Tibial nerve (tissue), 4 donors: ENCODE data around the gene CXCL9.
"Not testable (repeated sequence)": the region's sequence is repeated elsewhere in the genome, so short reads cannot be mapped to it uniquely, and the experiment has no call there.

Source experiments
- EP300 ChIP-seq, 2 donors: sonication (generic); formaldehyde crosslinking; IDR thresholded peaks; one replicate each; pipeline ENCODE4 v1.6.1; 2017; ENCODE audit warnings: antibody characterized with exemption in 2 of 2, mild to moderate bottlenecking in 1 of 2
- POLR2A ChIP-seq, 2 donors: fragments of 450-650 bp; IDR thresholded peaks; one replicate each; pipeline ENCODE4 v1.6.1; 2017; ENCODE audit warnings: antibody characterized with exemption in 2 of 2, mild to moderate bottlenecking in 2 of 2, moderate library complexity in 2 of 2
- TF ChIP-seq, protein P1 (sequence below), 5 experiments: fragments of 200-600 bp in 3 of 5; fragments of 450-650 bp in 2 of 5; sonication (generic) in 3 of 5; IDR thresholded peaks; one replicate each; pipeline ENCODE4 v1.5.1; 2016 to 2019; ENCODE audit warnings: antibody characterized with exemption in 5 of 5, mild to moderate bottlenecking in 3 of 5, moderate library complexity in 2 of 5

DNA sequence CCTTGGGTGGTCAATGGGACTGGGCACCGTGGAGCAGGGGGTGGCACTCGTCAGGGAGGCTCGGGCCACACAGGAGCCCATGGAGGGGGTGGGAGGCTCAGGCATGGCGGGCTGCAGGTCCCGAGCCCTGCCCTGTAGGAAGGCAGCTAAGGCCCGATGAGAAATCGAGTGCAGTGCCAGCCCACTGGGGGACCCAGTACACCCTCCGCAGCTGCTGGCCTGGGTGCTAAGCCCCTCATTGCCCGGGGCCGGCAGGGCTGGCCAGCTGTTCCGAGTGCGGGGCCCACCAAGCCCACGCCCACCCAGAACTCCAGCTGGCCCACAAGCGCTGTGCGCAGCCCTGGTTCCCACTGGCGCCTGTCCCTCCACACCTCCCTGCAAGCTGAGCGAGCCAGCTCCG, 36.0 kb upstream of the CXCL9 start:
- TF ChIP-seq, protein P1, sequence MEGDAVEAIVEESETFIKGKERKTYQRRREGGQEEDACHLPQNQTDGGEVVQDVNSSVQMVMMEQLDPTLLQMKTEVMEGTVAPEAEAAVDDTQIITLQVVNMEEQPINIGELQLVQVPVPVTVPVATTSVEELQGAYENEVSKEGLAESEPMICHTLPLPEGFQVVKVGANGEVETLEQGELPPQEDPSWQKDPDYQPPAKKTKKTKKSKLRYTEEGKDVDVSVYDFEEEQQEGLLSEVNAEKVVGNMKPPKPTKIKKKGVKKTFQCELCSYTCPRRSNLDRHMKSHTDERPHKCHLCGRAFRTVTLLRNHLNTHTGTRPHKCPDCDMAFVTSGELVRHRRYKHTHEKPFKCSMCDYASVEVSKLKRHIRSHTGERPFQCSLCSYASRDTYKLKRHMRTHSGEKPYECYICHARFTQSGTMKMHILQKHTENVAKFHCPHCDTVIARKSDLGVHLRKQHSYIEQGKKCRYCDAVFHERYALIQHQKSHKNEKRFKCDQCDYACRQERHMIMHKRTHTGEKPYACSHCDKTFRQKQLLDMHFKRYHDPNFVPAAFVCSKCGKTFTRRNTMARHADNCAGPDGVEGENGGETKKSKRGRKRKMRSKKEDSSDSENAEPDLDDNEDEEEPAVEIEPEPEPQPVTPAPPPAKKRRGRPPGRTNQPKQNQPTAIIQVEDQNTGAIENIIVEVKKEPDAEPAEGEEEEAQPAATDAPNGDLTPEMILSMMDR (IDR thresholded peaks at IDR 0.05) = not testable (repeated sequence)
- not testable (repeated sequence) for TF ChIP-seq POLR2A, EP300 (IDR thresholded peaks at IDR 0.05)
